OCI-LY1 (cell line): Measurements from ENCODE around the gene PAK3.

Source experiments
- H2AFZ ChIP-seq: fragments of 200-600 bp; sonication (generic), shearing (Covaris generic); 2 replicates; pipeline ENCODE4 v1.6.0; 2014; ENCODE audit warnings: antibody characterized with exemption, mild to moderate bottlenecking, low read length
- H3F3A ChIP-seq: fragments of 200-600 bp; sonication (generic), shearing (Covaris generic); 2 replicates; pipeline ENCODE4 v1.6.0; 2014; ENCODE audit warnings: mild to moderate bottlenecking, antibody characterized with exemption, low read length, moderate library complexity; ENCODE audit not compliant: insufficient read depth
- H3K27ac ChIP-seq: fragments of 200-600 bp; sonication (generic); 2 replicates; pipeline ENCODE4 v1.5.1; 2014; ENCODE audit warnings: low read length, mixed run types, mild to moderate bottlenecking, low read depth; ENCODE audit not compliant: poor library complexity, severe bottlenecking
- H3K27me3 ChIP-seq: fragments of 200-600 bp; sonication (generic); 2 replicates; pipeline ENCODE4 v1.6.0; 2014; ENCODE audit warnings: antibody characterized with exemption, mild to moderate bottlenecking, low read length, moderate library complexity; ENCODE audit not compliant: insufficient read depth
- H3K36me3 ChIP-seq: fragments of 200-600 bp; sonication (generic); 2 replicates; pipeline ENCODE4 v1.6.1; 2014; ENCODE audit warnings: mild to moderate bottlenecking, antibody characterized with exemption, low read length, moderate library complexity, mixed read lengths; ENCODE audit not compliant: insufficient read depth
- H3K4me1 ChIP-seq: fragments of 200-600 bp; sonication (generic); 2 replicates; pipeline ENCODE4 v1.5.1; 2014; ENCODE audit warnings: mild to moderate bottlenecking, low read length, moderate library complexity; ENCODE audit not compliant: insufficient read depth, severe bottlenecking
- H3K4me2 ChIP-seq: fragments of 200-600 bp; sonication (generic), shearing (Covaris generic); 2 replicates; pipeline ENCODE4 v1.6.1; 2014; ENCODE audit warnings: low read length
- H3K4me3 ChIP-seq: fragments of 200-600 bp; sonication (generic); 2 replicates; pipeline ENCODE4 v1.5.1; 2014; ENCODE audit warnings: low read length, low read depth, mild to moderate bottlenecking, mixed read lengths; ENCODE audit not compliant: poor library complexity, severe bottlenecking
- H3K79me2 ChIP-seq: fragments of 200-600 bp; shearing (Covaris generic); 2 replicates; pipeline ENCODE4 v1.6.1; 2016; ENCODE audit warnings: mixed run types, low read length, mixed read lengths; ENCODE audit not compliant: insufficient read depth
- H3K9ac ChIP-seq: fragments of 200-600 bp; sonication (generic), shearing (Covaris generic); 2 replicates; pipeline ENCODE4 v1.6.1; 2014; ENCODE audit warnings: mild to moderate bottlenecking, low read length, mixed read lengths
- H3K9me2 ChIP-seq: fragments of 200-600 bp; sonication (generic), shearing (Covaris generic); 2 replicates; pipeline ENCODE4 v1.6.1; 2014; ENCODE audit warnings: low read depth, mild to moderate bottlenecking, low read length, mixed read lengths
- H3K9me3 ChIP-seq: fragments of 200-600 bp; shearing (Covaris generic); 2 replicates; pipeline ENCODE4 v1.6.1; 2014; ENCODE audit warnings: low read length, mixed read lengths
- H4K20me1 ChIP-seq: fragments of 200-600 bp; sonication (generic), shearing (Covaris generic); 2 replicates; pipeline ENCODE4 v1.6.0; 2016; ENCODE audit warnings: mild to moderate bottlenecking, low read length; ENCODE audit not compliant: insufficient read depth
- CTCF ChIP-seq: fragments of 200-600 bp; sonication (generic), shearing (Covaris generic); IDR thresholded peaks from 2 replicates; pipeline ENCODE4 v1.5.1; 2017; ENCODE audit warnings: mild to moderate bottlenecking, antibody characterized with exemption, low read length, moderate library complexity, mixed read lengths
- EZH2 ChIP-seq: fragments of 200-600 bp; sonication (generic), shearing (Covaris generic); IDR thresholded peaks from 2 replicates; pipeline ENCODE4 v1.8.0; 2017; ENCODE audit warnings: borderline replicate concordance, mixed run types, mild to moderate bottlenecking, antibody characterized with exemption, low read length, moderate library complexity, mixed read lengths

The PAK3 gene

DNA sequence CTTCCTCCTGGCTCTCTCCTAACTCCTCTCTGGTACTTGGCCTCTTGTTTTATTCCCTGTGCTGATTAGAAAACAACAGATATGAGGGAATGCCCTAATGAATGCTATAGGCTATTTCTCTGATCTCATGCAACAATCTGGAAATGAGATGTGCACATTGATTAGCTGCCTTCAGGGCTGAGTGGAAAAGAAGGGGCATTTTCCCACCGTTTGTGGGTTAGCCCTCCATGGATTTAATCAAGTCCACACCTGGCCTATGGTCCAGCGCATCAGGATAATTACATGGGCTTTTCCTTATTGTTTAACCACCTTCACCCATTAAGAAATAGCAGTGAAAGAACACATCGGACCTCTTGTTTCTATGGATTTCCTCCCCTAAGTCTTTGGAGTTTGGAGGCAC, 104.3 kb downstream of the PAK3 start:
- H3K4me1 ChIP-seq, result no peaks in the 10 kb centered on the region
- no peak overlapping the region for H3K9ac ChIP-seq
- no peaks in the 10 kb centered on the region for H3K36me3 ChIP-seq
- H3K27ac ChIP-seq, result no peak overlapping the region
- no peak overlapping the region for H3K4me3 ChIP-seq
- no peaks in the 10 kb centered on the region for H3K27me3 ChIP-seq
- no peaks in the 10 kb centered on the region for H3K9me2 ChIP-seq
- H3K79me2 ChIP-seq, result no peaks in the 10 kb centered on the region
- H3F3A ChIP-seq, result no peaks in the 10 kb centered on the region
- H3K4me2 ChIP-seq, result no peak overlapping the region
- H2AFZ ChIP-seq, result no peak overlapping the region
- no peaks in the 10 kb centered on the region for H3K9me3 ChIP-seq
- no peak for TF ChIP-seq CTCF
- TF ChIP-seq EZH2, result no peak
- no peaks in the 10 kb centered on the region for H4K20me1 ChIP-seq

- no peak for TF ChIP-seq EZH2
- no peak for TF ChIP-seq CTCF
- no peak overlapping the region for H2AFZ ChIP-seq
- no peaks in the 10 kb centered on the region for H4K20me1 ChIP-seq
Measured at GRCh38 chrX:111207851-111208250, 111.9 kb downstream of the PAK3 start.

DNA sequence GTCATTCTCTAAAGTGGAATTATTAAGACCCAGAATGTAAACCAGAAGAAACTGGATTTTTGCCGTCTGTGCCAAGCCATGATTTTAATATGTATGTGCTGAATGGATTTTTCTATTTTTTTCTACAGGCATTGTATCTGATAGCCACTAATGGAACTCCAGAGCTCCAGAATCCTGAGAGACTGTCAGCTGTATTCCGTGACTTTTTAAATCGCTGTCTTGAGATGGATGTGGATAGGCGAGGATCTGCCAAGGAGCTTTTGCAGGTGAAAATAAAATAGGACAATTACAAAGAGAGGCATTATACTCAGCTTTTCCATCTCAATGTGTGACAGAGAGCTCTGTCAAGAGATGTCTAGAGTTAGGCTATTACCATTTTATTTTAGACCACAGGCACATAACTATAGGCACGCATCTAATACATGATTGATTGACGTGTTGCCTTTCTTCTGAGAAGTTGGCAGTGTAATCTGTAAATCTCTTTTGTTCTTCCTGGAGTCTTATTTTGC, 120.4 kb downstream of the PAK3 start:
- Histone ChIP-seq H3K9me3 (no peaks in the 10 kb centered on the region), H3K4me2 (no peak overlapping the region), H3K9me2 (no peaks in the 10 kb centered on the region), H3K79me2 (no peaks in the 10 kb centered on the region), H3K27ac (no peak overlapping the region), H3K36me3 (no peaks in the 10 kb centered on the region), H3K27me3 (no peaks in the 10 kb centered on the region), H4K20me1 (no peaks in the 10 kb centered on the region), H3K4me3 (no peak overlapping the region), H3K9ac (no peak overlapping the region), H2AFZ (no peak overlapping the region), H3K4me1 (no peaks in the 10 kb centered on the region), H3F3A (no peaks in the 10 kb centered on the region)
- no peak for TF ChIP-seq EZH2
- TF ChIP-seq CTCF, result no peak

More at GRCh38 chrX:111207851-111208250, 111.9 kb downstream of the PAK3 start:
- H3K9me3 ChIP-seq, result no peaks in the 10 kb centered on the region
- no peak overlapping the region for H3K27ac ChIP-seq
- no peak overlapping the region for H3K4me2 ChIP-seq
- H3K9ac ChIP-seq, result no peak overlapping the region
- no peaks in the 10 kb centered on the region for H3K4me1 ChIP-seq
- no peak overlapping the region for H3K4me3 ChIP-seq
- H3K36me3 ChIP-seq, result no peaks in the 10 kb centered on the region
- H3K27me3 ChIP-seq, result no peaks in the 10 kb centered on the region
- no peaks in the 10 kb centered on the region for H3K9me2 ChIP-seq
- no peaks in the 10 kb centered on the region for H3F3A ChIP-seq
- no peaks in the 10 kb centered on the region for H3K79me2 ChIP-seq
